K562 (cell line): ENCODE measurements around the gene ATRNL1.

Experiments used
- DPF2 ChIP-seq: fragments of 450-650 bp; IDR thresholded peaks from 2 replicates; pipeline ENCODE4 v1.6.1; 2016
- FOS ChIP-seq: IDR thresholded peaks from 3 replicates; pipeline ENCODE4 v1.6.1; 2011; ENCODE audit not compliant: insufficient read length; ENCODE audit errors: extremely low read depth
- HDAC2 ChIP-seq: fragments of 450-650 bp; IDR thresholded peaks from 2 replicates; pipeline ENCODE4 v1.6.1; 2016; ENCODE audit warnings: mild to moderate bottlenecking
- JUN ChIP-seq, 2 experiments: sonication (generic) in 1 of 2; formaldehyde crosslinking in 1 of 2; IDR thresholded peaks; 2 replicates each; pipeline versions ENCODE4 v1.6.1 to v1.8.0; 2012 to 2022; ENCODE audit warnings: borderline replicate concordance in 2 of 2, mild to moderate bottlenecking in 2 of 2, improper control_type of control experiment in 1 of 2, low read depth in 1 of 2, low read length in 1 of 2, missing genetic modification reagents in 1 of 2
- KLF16 ChIP-seq: IDR thresholded peaks from 2 replicates; pipeline ENCODE4 v1.6.1; 2016; ENCODE audit warnings: antibody characterized with exemption
- POLR2AphosphoS5 ChIP-seq: IDR thresholded peaks from 2 replicates; pipeline ENCODE4 v1.6.1; 2011; ENCODE audit warnings: mild to moderate bottlenecking, low read depth, low read length, moderate library complexity; ENCODE audit not compliant: control insufficient read depth, insufficient read depth
- SP1 ChIP-seq: sonication (generic); formaldehyde crosslinking; IDR thresholded peaks from 2 replicates; pipeline ENCODE4 v1.8.1; 2022; ENCODE audit warnings: mild to moderate bottlenecking, missing genetic modification reagents
- TF ChIP-seq, protein P1 (sequence below): sonication (generic); formaldehyde crosslinking; IDR thresholded peaks from 2 replicates; pipeline ENCODE4 v1.5.0; 2020; ENCODE audit warnings: missing genetic modification reagents
- TF ChIP-seq, protein P2 (sequence below): fragments of 250-450 bp; sonication (Bioruptor Pico); IDR thresholded peaks from 2 replicates; pipeline ENCODE4 v1.8.0; 2021; ENCODE audit warnings: borderline replicate concordance, mild to moderate bottlenecking, moderate library complexity; ENCODE audit not compliant: poor library complexity, severe bottlenecking

DNA sequence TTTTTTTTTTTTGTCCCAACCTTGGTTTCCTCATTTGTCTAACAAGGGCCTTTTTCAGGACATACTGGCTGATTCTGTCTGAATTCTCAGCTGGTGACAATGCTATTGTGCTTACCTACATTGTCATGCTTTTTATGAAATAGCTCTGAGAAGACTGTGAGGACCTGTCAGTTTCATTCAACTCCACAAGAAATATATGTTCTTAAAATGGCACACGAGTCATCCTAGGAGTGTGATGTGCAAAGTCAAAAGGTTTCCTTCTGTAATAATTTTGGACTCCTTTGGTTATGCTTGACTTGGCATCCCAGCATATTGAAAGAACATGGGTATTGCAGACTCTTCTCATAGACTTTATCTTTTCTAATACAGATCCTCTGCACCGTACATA lies 863.8 kb downstream of the ATRNL1 start:
- TF ChIP-seq DPF2 = no peak
- no peak for TF ChIP-seq SP1 (CRISPR knock-in tag)
- TF ChIP-seq JUN (IDR thresholded peaks at IDR 0.05; ENCODE audit: borderline replicate concordance, low read depth, low read length) = no peak
- no peak for TF ChIP-seq JUN (CRISPR knock-in tag; IDR thresholded peaks at IDR 0.05; ENCODE audit: borderline replicate concordance)
- TF ChIP-seq, protein P1, sequence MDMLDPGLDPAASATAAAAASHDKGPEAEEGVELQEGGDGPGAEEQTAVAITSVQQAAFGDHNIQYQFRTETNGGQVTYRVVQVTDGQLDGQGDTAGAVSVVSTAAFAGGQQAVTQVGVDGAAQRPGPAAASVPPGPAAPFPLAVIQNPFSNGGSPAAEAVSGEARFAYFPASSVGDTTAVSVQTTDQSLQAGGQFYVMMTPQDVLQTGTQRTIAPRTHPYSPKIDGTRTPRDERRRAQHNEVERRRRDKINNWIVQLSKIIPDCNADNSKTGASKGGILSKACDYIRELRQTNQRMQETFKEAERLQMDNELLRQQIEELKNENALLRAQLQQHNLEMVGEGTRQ (CRISPR knock-in tag) = no peak
- no peak for TF ChIP-seq KLF16
- TF ChIP-seq, protein P2, sequence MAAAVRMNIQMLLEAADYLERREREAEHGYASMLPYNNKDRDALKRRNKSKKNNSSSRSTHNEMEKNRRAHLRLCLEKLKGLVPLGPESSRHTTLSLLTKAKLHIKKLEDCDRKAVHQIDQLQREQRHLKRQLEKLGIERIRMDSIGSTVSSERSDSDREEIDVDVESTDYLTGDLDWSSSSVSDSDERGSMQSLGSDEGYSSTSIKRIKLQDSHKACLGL (CRISPR knock-in tag) = no peak
- no peak for TF ChIP-seq POLR2AphosphoS5
- no peak for TF ChIP-seq HDAC2
- TF ChIP-seq FOS = no peak
